Muscle of leg (tissue), 11 donors: ENCODE results near the gene OSBPL3. TPM values are rescaled to one million over a fixed set of nuclear protein-coding genes. Genes with fewer than 3 reads are reported as not detected.
A peak's percentile ranks its signal among the peaks of the same experiment; 100 is the strongest.

Experiments used
- DNase-seq: peaks from one replicate; pipeline ENCODE4 v3.0.0; 2013
- H3K27ac ChIP-seq: one replicate; pipeline ENCODE4 v1.5.1; 2013; ENCODE audit warnings: mild to moderate bottlenecking, low read length, control low read depth
- H3K27me3 ChIP-seq: one replicate; pipeline ENCODE4 v1.6.1; 2013; ENCODE audit warnings: low read length; ENCODE audit not compliant: control insufficient read depth, insufficient read depth
- H3K36me3 ChIP-seq: one replicate; pipeline ENCODE4 v1.6.1; 2013; ENCODE audit warnings: low read length; ENCODE audit not compliant: control insufficient read depth, insufficient read depth
- H3K4me1 ChIP-seq: one replicate; pipeline ENCODE4 v1.6.1; 2013; ENCODE audit warnings: low read length; ENCODE audit not compliant: control insufficient read depth, insufficient read depth
- H3K4me3 ChIP-seq: one replicate; pipeline ENCODE4 v1.5.1; 2013; ENCODE audit warnings: low read length, control low read depth
- H3K9me3 ChIP-seq: replicated peaks from 2 replicates; pipeline ENCODE4 v1.6.1; 2013; ENCODE audit warnings: low read depth, low read length; ENCODE audit not compliant: control insufficient read depth
- WGBS: methylation state at CpG from one replicate; pipeline ENCODE4 v1.1.5; 2013; ENCODE audit warnings: missing lambda C conversion rate; ENCODE audit not compliant: insufficient coverage; 5-methylcytosine and 5-hydroxymethylcytosine counted together
- polyA plus RNA-seq, 8 donors: library from polyadenylated mRNA; unstranded; fragments of 120-200 nt; gene quantifications; one replicate each; pipeline versions ENCODE4 v1.2.1 to v1.2.3, GENCODE V29; 2013; ENCODE audit warnings: inconsistent platforms in 1 of 8, low replicate concordance in 1 of 8; ENCODE audit not compliant: insufficient read length in 8 of 8, insufficient read depth in 1 of 8
- total RNA-seq: library from RNA; stranded (reverse); fragments of 120-200 nt; gene quantifications from one replicate; pipeline ENCODE4 v1.2.4, GENCODE V29; 2013

Gene OSBPL3
- total and polyA plus RNA-seq, 9 donors: 2.4 to 5.1 (median 3.7) TPM

DNA sequence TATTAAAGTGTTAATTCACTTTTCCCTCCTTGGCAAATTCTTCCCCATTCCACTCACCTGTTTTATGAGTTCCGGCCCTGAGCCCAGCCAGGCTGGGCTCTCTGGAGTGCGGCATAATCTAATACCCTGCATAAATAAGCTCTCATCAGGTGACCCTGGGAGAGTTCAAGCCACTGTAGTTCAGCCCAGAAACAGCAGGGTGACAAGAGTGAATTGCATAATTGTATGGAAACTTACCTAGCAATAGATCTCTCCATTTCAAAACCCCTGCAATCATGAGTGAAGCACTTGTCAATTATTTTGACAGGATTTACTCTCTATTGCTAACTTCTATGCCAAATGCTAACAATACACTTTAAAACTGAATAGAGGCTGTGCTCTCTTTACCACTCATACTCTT lies 94.7 kb downstream of the OSBPL3 start:
- DNase-seq: no peak
- Histone ChIP-seq H3K9me3 (no peaks in the 10 kb centered on the region), H3K4me3 (no peak overlapping the region), H3K4me1 (peaks cover 6% of the 10 kb centered on the region), H3K27ac (no peak overlapping the region), H3K36me3 (no peaks in the 10 kb centered on the region), H3K27me3 (no peaks in the 10 kb centered on the region)
- no CpG with 5 or more reads among the region's 2 CpGs for WGBS

DNA sequence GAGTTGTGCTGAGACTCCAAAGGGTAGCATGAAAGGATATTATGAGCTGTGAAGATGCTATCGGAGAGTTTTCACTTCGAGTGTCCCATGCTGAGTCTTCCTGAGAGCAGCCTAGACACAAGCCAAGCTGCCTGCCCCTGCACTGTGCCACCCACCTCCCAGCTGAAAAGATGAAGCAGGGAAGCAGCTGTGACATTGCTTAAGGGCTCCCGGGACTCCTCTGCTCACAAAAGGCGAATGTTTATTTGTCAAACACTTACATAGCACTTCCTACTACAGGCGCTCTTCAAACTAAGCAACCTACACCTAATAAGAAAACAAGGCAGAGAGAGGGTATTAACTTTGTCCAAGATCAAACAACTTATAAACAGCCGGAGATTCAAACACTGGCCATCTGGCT lies 95.6 kb downstream of the OSBPL3 start:
- Histone ChIP-seq H3K4me1 (peaks cover 6% of the 10 kb centered on the region), H3K36me3 (no peaks in the 10 kb centered on the region), H3K27ac (no peak overlapping the region), H3K4me3 (no peak overlapping the region), H3K27me3 (no peaks in the 10 kb centered on the region), H3K9me3 (no peaks in the 10 kb centered on the region)
- WGBS: 63% methylated on average over 2 of the region's 6 CpGs
- no peak for DNase-seq

GRCh38 chr7:24883622-24884013 lies 96.4 kb downstream of the OSBPL3 start:
- WGBS: no CpG with 5 or more reads among the region's 1 CpG
- Histone ChIP-seq H3K27me3 (no peaks in the 10 kb centered on the region), H3K27ac (no peak overlapping the region), H3K4me1 (peaks cover 6% of the 10 kb centered on the region), H3K9me3 (no peaks in the 10 kb centered on the region), H3K4me3 (no peak overlapping the region), H3K36me3 (no peaks in the 10 kb centered on the region)
- DNase-seq: peak; percentile 11

DNA sequence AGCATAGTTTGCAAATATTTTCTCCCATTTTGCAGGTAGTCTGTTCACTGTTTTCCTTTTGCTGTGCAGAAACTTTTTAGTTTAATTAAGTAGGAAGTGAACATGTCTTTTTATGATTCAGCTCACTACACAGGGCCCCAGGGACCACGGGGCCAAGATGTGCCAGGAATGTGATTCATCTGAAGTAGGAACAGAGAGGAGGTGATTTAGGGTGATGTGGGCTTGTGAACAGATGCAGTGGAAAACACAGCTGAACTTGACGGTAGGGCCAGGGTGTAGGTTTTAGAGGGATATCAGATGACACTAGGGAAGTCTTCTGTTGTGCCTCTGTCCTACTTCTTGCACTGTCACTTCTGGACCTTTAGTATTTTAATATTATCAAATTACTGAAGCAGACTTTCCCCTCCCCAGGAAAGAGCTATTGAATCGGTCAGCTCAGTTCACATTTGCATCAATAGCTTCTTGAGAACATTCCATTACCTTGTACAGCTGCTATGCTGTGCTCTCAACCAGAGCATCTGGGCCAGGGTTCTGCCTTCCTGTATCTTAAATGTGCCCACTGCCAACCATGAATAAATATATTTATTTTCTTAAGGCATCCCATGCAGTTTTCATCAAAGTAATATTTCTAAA lies 96.9 kb downstream of the OSBPL3 start:
- no peak overlapping the region for H3K4me3 ChIP-seq
- no peaks in the 10 kb centered on the region for H3K36me3 ChIP-seq
- DNase-seq: peak; percentile 46
- 11% methylated on average over 3 of the region's 3 CpGs for WGBS
- H3K27ac ChIP-seq: no peak overlapping the region
- peaks cover 7% of the 10 kb centered on the region for H3K4me1 ChIP-seq
- H3K9me3 ChIP-seq: no peaks in the 10 kb centered on the region
- no peaks in the 10 kb centered on the region for H3K27me3 ChIP-seq

DNA sequence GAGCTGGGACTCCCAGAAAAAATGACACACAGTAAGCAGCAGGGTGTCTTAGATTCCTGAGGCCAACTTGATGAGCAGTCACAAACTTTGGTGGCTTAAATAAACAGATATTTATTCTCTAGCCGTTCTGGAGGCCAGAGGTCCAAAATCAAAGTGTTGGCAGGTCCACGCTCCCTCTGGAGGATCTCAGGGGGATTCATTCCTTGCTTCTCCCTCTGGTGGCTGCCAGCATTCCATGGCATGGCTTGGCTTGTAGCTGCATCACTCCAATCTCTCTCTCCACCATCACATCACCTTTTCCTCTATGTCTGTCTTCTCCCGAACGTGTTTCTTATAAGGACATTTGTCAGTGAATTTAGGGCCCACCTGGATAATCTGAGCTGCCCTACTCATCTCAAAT lies 98.4 kb downstream of the OSBPL3 start:
- no peak for DNase-seq
- Histone ChIP-seq H3K4me1 (peaks cover 14% of the 10 kb centered on the region), H3K36me3 (no peaks in the 10 kb centered on the region), H3K4me3 (no peak overlapping the region), H3K9me3 (no peaks in the 10 kb centered on the region), H3K27ac (no peak overlapping the region), H3K27me3 (no peaks in the 10 kb centered on the region)
- 72% methylated on average over 2 of the region's 4 CpGs for WGBS

GRCh38 chr7:24880886-24881285 lies 99.1 kb downstream of the OSBPL3 start:
- Histone ChIP-seq H3K36me3 (no peaks in the 10 kb centered on the region), H3K4me3 (no peak overlapping the region), H3K27ac (no peak overlapping the region), H3K4me1 (peaks cover 14% of the 10 kb centered on the region), H3K9me3 (no peaks in the 10 kb centered on the region), H3K27me3 (no peaks in the 10 kb centered on the region)
- no peak for DNase-seq

DNA sequence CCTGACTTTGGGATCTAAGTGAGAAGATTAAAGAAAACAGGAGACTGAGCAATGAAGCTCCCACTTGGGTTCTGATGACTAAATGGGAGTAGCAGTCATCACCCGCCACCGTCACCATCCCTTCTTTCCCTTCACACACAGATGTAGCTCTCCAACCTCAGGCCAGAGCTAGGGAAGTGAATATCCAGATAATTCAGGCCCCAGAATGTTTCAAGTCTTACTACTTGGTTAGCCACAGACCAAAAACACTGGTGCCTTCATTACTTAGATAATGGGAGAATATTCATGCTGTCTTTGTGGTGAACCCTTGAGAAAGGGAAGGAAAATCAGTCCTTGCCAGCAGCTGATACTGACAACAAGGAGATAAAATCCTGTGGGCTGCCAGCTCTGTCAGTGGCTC lies 100.7 kb downstream of the OSBPL3 start:
- Histone ChIP-seq H3K4me3 (no peak overlapping the region), H3K27ac (no peak overlapping the region), H3K36me3 (no peaks in the 10 kb centered on the region), H3K4me1 (peaks cover 14% of the 10 kb centered on the region), H3K9me3 (no peaks in the 10 kb centered on the region), H3K27me3 (no peaks in the 10 kb centered on the region)
- 100% methylated on average over 2 of the region's 2 CpGs for WGBS
- DNase-seq: no peak

GRCh38 chr7:24877790-24878311 lies 102.1 kb downstream of the OSBPL3 start:
- no peaks in the 10 kb centered on the region for H3K36me3 ChIP-seq
- no peaks in the 10 kb centered on the region for H3K27me3 ChIP-seq
- peak; percentile 88 for DNase-seq
- H3K9me3 ChIP-seq: no peaks in the 10 kb centered on the region
- H3K27ac ChIP-seq: peak overlapping the region; percentile 7
- H3K4me1 ChIP-seq: peaks cover 8% of the 10 kb centered on the region
- WGBS: 0% methylated on average over 3 of the region's 4 CpGs
- H3K4me3 ChIP-seq: no peak overlapping the region

- H3K4me3 ChIP-seq: no peak overlapping the region
- no peaks in the 10 kb centered on the region for H3K36me3 ChIP-seq
- WGBS: 82% methylated on average over 3 of the region's 6 CpGs
- no peaks in the 10 kb centered on the region for H3K27me3 ChIP-seq
- H3K4me1 ChIP-seq: peaks cover 8% of the 10 kb centered on the region
- H3K27ac ChIP-seq: no peak overlapping the region
- no peaks in the 10 kb centered on the region for H3K9me3 ChIP-seq
- no peak for DNase-seq
These were observed 105.2 kb downstream of the OSBPL3 start for GRCh38 chr7:24874791-24875190.

DNA sequence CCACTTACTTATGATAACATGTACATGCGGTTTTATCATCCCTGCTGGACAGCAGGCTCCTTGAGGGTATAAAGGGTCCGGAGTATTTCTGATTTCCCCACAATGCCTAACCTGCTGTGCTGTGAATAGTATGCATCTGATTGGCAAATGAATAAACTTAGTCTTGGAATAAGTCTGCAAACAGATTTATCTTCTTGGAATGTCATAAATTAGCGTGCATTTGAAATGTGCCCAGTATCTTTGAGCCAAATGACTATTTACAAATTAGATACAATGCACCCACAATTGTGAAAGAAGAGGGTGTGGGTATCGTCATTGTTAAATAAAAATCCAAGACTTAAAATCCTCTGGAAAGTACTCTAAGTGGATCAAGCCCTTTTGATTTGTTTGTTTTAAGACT lies 106.0 kb downstream of the OSBPL3 start:
- H3K4me3 ChIP-seq: no peak overlapping the region
- H3K4me1 ChIP-seq: peaks cover 8% of the 10 kb centered on the region
- no peaks in the 10 kb centered on the region for H3K36me3 ChIP-seq
- no CpG with 5 or more reads among the region's 4 CpGs for WGBS
- no peak for DNase-seq
- H3K9me3 ChIP-seq: no peaks in the 10 kb centered on the region
- no peaks in the 10 kb centered on the region for H3K27me3 ChIP-seq
- no peak overlapping the region for H3K27ac ChIP-seq

GRCh38 chr7:24871770-24872169 lies 108.2 kb downstream of the OSBPL3 start:
- no peaks in the 10 kb centered on the region for H3K27me3 ChIP-seq
- no peaks in the 10 kb centered on the region for H3K4me1 ChIP-seq
- no peak for DNase-seq
- no peaks in the 10 kb centered on the region for H3K36me3 ChIP-seq
- no peak overlapping the region for H3K27ac ChIP-seq
- H3K9me3 ChIP-seq: no peaks in the 10 kb centered on the region
- H3K4me3 ChIP-seq: no peak overlapping the region
